Renal cortex interstitium (tissue), 3 donors: ENCODE results near the gene NFIC. TPM values are rescaled to one million over a fixed set of nuclear protein-coding genes. Genes with fewer than 3 reads are reported as not detected.

Source experiments
- polyA plus RNA-seq, 3 donors: library from polyadenylated mRNA; unstranded; fragments of 120-200 nt; gene quantifications; one replicate each; pipeline ENCODE4 v1.2.1, GENCODE V29; 2013; ENCODE audit not compliant: insufficient read length in 3 of 3

NFIC gene
- polyA plus RNA-seq, 3 donors: 19.6 to 30.0 (median 28.3) TPM

Other genes with a start within 250 kb of the NFIC start
- gene GNA15, start 230.6 kb upstream of the NFIC start, polyA plus RNA-seq: 1 to 10 TPM in 2 of 3 donors, under 1 TPM in 1; 0.81 to 1.6 (median 1.2) TPM
- gene S1PR4, start 187.8 kb upstream of the NFIC start, polyA plus RNA-seq: under 1 TPM; 0.28 to 0.56 (median 0.34) TPM
- 10 to 100 TPM; 29.5 to 48.4 (median 41.7) TPM for gene NCLN, start 180.7 kb upstream of the NFIC start, polyA plus RNA-seq
- 1 to 10 TPM in 1 of 3 donors, under 1 TPM in 2; 0.75 to 1.7 (median 0.82) TPM for gene CELF5, start 141.9 kb upstream of the NFIC start, polyA plus RNA-seq
- gene SMIM24, start 113.9 kb downstream of the NFIC start, polyA plus RNA-seq: 100 to 1,000 TPM; 440 to 614 (median 522) TPM
- under 1 TPM in 2 of 3 donors, not detected in 1; 0.22 to 0.74 TPM for gene SMIM44, start 116.9 kb downstream of the NFIC start, polyA plus RNA-seq
- 10 to 100 TPM in 1 of 3 donors, 1 to 10 TPM in 2; 5.4 to 11.8 (median 9.6) TPM for gene DOHH, start 134.1 kb downstream of the NFIC start, polyA plus RNA-seq
- gene FZR1, start 139.7 kb downstream of the NFIC start, polyA plus RNA-seq: 10 to 100 TPM; 41.8 to 65.0 (median 55.1) TPM
- 10 to 100 TPM in 1 of 3 donors, 1 to 10 TPM in 2; 3.3 to 10.7 (median 6.5) TPM for gene TEKTIP1, start 172.6 kb downstream of the NFIC start, polyA plus RNA-seq
- 10 to 100 TPM; 44.0 to 93.7 (median 60.7) TPM for gene MFSD12, start 191.0 kb downstream of the NFIC start, polyA plus RNA-seq
- gene HMG20B, start 206.4 kb downstream of the NFIC start, polyA plus RNA-seq: 10 to 100 TPM; 67.6 to 94.6 (median 91.9) TPM
- gene GIPC3, start 218.9 kb downstream of the NFIC start, polyA plus RNA-seq: 1 to 10 TPM; 3.1 to 3.8 (median 3.6) TPM
- gene TBXA2R, start 240.3 kb downstream of the NFIC start, polyA plus RNA-seq: 1 to 10 TPM; 2.2 to 4.2 (median 3.5) TPM